HG02798 (cell line): ENCODE results near the gene DRC7.

Experiments
- ATAC-seq: cut with Tn5 transposase; IDR thresholded peaks from one replicate; pipeline ENCODE4 v1.9.1; 2021; ENCODE audit warnings: mild to moderate bottlenecking; ENCODE audit not compliant: unreplicated experiment, poor library complexity

DRC7 gene

DNA sequence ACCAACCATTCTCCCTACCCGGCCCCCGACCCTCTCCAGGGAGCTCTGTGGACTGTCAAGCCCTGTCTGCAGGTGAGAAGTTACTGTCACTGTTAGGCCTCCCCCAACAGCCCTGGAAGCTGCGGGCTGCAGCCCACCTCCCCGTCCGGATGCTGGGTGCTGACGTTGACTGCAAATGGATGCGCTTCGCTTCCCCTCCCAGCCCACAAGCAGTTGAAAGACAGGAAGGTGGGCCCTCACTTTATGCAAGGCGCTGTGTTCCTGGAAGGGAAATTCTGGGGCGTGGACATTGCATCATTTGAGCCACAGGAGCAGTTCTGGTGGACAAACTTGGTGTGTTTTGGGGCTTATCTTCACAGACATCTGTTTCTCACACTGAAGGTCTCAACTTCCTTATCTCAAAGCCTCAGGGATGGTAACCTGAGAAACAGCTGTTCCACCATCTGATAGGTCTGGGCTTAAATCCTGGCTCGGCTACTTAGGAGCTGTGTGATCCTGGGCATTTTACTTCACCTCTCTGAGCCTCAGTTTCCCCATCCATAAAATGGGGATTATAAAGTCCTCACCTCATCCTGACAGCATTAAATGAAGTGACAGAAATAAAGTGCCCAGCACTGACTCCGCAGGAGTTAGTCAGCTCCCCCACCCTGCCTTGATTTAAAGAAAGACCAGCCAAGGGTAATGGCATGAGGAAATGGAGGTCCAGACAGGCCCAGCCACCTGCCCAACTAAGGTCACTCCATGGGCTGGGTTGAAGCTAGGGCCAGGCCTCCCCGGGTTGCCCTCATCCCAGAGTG is 4.6 kb upstream of the DRC7 start:
- ATAC-seq, result no peak

DNA sequence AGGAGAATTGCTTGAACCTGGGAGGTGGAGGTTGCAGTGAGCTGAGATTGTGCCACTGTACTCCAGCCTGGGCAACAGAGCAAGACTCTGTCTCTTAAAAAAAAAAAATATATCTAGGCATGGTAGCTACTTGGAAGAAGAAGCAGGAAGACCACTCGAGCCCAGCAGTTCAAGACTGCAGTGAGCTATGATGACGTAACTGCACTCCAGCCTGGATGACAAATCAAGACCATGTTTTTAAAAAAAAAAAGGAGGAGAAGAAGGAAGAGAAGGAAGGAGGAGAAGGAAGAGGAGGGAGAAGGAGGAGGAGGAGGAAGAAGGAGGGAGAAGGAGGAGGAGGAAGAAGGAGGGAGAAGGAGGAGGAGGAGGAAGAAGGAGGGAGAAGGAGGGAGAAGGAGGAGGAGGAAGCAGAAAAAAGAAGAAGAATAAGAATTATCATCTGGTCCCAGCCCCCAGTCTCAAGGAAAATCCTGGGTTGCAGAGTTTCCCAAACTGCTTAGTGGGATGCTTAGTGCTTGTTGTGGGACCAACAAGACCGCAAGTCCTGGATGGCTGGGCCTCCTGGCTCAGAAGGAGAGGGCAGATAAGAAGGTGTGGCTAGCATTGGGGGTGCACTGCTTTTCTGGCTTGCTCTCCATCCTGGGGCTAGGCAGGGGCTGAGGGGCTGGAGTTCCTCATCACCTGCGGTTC is 3.7 kb upstream of the DRC7 start:
- no peak for ATAC-seq

DNA sequence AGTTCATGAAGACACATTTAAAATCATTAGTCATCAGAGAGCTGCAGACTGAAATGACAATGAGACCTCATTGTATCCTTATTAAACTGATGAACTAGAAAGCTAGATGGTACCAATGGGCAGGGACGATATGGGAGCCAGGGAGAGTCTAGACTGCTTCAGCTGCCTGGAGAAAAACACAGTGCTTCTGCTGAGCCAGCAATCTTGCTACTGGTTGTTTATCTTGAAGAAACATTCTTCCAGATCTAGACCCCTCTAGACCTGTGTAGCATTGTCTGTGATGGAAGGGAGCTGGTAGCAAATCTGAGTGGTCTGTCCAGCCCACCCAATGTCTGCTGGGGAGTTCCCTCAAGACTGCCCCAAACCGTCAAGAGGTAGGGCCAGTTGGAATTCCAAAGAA is 2.0 kb upstream of the DRC7 start:
- ATAC-seq, result no peak

DNA sequence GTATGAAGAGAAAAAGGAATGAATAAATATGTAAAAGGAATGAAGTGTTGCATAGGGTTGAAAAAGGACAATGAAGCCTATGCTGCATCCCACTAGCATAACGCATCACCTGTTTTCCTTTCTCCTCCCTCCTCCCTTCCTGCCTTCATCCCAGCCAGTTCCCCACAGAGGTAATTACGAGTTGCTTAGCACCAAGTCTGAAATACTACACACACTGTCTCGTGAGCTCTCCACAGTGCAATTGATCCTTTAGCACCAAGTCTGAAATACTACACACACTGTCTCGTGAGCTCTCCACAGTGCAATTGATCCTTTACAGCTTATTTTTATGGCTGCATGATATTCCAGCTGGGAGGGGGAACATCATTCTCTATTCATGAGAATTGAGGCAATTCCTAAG is 1.1 kb upstream of the DRC7 start:
- ATAC-seq, result no peak

DNA sequence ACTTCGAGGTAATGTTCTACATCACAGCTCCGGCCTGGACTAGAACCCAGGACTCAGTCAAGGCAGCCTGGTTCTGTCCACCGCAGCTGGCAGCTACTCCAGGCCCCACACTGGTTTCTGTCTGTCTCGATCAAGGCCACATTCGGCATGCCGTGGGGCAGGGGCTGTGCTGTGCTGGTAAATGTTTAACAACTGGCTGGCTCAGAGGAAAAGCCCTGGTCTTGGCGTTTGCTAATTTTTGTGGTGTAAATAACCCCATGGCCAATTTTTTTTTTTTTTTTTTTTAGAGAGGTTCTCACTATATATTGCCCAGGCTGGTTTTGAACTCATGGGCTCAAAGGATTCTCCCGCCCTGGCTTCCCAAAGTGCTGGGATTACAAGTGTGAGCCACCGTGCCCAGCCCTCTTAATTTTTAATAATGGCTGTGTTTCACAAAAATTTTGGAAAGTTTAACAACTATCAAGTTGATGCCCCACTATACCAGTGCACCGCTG is 328 bp upstream of the DRC7 start:
- no peak for ATAC-seq

DNA sequence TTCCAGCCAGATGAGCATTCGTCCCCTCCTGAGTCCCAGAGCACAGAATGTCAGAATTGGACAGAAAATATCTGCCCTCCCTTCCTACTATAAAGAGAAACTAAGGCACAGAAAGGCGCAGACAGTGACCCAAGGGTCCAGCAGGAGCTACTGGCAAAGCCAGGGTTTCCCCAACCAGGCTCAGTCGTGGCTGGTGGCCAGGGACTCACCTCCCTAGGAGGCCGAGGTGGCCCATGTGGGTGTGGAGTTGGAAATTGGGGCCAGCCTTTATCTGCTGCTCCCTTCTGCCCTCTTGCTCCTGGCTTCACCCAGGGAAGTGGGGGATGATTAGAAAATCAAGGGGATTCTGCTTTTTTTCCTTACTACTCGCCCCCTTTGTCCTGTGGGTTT is 1.1 kb downstream of the DRC7 start:
- ATAC-seq, result no peak

DNA sequence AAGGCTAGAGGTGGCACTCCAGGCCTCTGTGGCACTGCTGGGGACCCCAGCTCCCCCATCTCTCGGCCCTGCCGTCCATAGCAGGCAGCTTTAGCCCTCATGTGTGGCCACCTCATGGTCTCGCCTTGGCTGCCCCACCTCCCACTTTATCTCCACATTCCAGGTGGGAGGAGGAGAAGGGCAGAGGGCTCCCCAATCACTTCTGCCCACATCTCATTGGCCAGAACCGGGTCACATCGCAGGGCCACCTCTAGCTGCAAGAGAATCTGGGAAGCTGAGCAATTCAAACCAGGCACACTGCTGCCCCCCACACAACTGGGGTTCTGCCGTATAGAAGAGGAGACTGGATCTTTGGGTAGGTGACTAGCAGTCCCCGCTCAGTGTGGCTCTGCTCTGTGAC is 1.6 kb downstream of the DRC7 start:
- no peak for ATAC-seq

DNA sequence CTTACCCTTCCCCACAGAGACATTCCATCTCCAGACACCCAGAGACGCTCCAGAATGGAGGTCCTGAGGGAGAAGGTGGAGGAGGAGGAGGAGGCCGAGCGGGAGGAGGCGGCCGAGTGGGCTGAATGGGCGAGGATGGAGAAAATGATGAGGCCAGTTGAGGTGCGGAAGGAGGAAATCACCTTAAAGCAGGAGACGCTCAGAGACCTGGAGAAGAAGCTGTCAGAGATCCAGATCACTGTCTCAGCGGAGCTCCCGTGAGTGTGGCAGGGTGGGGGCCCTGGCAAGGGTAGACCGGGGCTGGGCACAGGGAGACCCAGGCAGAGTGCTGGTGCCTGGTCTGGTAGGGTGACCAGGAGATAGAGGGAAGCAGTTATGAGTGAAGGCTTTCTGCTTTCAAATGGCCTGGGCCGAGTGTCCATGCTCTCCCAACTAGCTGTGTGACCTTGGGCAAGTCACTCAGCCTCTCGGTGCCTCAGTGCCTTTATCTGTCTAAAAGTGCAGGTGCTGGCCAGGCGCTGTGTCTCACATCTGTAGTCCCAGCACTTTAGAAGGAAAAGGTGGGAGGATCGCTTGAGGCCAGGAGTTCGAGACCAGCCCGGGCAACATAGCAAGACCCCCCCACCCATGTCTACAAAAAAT is 3.4 kb downstream of the DRC7 start:
- ATAC-seq, result no peak

DNA sequence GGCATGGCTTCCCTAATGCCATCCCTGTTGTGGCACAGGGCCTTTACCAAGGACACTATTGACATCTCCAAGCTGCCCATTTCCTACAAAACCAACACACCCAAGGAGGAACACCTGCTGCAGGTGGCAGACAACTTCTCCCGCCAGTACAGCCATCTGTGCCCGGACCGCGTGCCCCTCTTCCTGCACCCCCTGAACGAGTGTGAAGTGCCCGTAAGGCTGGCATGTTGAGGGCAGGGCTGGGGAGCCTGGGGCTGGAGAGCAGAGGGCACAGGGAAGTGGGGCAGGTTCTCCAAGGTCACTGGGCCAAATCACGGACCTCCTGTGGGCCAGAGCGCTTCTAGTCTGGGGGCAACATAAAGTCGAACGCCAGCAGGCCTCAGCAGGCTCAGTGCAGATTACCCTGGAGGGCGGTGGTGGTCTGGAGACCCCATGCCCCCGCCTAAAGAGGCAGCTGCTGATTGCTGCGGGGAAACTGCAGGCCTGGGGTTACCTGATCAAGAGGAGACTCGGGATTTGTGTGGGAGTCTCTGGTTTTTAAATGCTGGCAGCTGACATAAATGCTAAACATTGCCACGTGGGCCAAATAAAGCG is 4.3 kb downstream of the DRC7 start:
- ATAC-seq, result no peak

DNA sequence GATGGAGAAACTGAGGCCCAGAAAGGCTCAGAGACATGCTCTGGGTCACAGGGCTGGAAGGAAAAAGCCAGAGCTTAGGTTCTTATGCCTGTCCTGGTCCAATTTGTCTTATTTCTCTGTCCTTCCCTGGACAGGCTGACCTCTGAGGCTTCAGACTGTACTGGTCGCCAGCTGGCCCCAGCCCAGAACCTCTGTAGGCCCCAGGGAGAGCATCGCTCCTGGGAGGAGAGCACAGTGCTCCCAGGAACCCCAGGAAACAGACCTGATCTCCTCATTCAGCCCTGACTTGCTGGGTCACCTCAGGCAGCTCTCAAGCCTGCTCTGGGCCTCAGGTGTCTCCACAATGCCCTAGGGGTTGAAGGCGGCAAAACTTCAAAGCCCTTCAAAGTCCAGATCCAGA is 4.9 kb downstream of the DRC7 start:
- ATAC-seq, result no peak

DNA sequence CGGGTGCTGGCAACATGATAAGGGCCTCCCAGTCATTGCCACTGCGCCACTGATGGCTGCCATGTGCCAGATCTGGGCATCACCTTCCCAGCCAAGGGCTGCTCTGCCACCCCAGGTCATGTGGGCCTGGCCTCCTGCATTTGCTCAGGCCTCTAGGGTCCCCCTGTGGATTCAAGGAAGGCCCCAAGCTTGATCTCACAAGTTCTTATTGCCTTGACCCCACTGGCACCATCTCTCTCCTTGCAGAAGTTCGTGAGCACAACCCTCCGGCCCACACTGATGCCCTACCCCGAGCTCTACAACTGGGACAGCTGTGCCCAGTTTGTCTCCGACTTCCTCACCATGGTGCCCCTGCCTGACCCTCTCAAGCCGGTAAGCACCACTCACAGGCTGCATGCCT is 5.3 kb downstream of the DRC7 start:
- ATAC-seq, result no peak

DNA sequence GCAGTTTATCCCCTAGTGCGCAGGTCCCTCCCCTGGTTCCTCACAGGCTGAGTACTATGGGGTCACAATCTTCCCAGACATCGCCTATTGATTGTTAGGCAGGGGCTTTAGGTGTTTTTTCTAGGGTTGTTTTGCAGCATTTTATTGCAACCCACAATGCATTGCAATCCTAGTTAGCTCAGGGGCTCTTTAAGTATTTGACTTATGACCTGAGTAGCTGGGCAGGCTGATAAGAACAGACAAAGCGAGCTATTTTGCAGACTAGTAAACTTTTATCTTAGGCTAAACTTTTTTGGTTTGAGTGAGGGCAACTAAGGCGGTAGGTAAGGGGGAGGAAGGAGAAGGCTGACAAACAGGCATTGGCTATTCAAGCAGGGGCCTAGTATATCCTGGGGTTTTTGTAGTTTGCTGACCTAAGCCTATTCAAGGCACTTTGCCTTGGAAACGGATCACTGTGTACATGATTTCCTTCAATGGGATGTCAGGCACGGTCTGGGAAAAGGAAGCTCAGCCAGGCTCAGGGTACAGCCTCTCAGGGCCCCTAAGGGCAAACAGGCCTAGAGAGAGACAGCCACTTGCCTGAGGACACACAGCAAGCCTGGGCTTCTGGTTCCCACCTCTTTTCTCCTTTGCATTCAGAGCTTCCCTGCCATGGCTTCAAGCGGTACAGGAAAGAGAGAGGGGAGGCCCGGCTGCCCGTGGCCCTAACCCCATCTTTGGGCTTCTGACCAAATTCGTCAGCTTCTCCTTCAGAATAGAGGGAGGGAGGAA is 6.4 kb downstream of the DRC7 start:
- ATAC-seq, result no peak

DNA sequence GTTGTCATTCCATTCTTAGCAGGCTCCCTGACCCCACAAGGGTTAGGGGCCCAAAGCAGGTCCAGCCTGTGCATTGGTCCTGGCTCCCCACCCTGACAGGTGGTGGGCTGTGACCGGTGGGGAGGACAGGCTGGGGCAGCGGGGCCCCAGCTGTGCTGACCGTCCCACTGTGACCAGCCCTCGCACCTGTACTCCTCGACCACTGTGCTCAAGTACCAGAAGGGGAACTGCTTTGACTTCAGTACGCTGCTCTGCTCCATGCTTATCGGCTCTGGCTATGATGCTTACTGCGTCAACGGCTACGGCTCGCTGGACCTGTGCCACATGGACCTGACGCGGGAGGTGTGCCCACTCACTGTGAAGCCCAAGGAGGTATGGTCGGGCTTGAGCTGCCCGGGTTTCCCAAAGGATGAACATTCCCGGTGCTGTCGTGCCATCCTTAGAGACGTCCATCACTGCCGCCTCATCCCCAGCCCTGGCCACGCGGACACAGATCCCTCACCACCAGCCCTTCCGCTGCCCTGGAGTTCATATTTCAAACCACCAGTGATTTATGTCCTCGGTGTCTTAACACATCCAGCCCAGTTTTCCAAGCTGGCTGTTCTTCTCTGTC is 7.3 kb downstream of the DRC7 start:
- no peak for ATAC-seq

DNA sequence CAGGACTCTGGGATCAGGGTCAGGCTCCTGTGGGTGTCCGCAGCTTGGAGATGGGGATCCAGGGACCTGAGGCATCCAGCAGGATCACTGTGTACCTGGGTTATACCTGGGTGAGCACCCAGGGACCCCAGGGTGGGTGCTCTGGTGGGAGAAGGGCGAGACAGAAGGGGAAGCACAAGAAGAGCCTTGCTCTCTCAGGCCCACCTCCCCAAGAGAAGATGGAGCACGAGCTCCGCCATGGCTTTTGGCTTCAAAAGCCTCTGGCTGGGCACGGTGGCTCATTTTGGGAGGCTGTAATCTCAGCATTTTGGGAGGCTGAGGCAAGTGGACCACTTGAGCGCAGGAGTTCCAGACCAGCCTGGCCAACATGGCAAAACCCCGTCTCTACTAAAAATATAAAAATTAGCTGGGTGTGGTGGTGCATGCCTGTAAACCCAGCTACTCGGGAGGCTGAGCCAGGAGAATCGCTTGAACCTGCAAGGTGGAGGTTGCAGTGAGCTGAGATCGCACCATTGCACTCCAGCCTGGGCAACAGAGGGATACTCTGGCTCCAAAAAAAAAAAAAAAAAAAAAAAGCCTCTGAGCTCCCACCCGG is 8.9 kb downstream of the DRC7 start:
- ATAC-seq, result no peak

DNA sequence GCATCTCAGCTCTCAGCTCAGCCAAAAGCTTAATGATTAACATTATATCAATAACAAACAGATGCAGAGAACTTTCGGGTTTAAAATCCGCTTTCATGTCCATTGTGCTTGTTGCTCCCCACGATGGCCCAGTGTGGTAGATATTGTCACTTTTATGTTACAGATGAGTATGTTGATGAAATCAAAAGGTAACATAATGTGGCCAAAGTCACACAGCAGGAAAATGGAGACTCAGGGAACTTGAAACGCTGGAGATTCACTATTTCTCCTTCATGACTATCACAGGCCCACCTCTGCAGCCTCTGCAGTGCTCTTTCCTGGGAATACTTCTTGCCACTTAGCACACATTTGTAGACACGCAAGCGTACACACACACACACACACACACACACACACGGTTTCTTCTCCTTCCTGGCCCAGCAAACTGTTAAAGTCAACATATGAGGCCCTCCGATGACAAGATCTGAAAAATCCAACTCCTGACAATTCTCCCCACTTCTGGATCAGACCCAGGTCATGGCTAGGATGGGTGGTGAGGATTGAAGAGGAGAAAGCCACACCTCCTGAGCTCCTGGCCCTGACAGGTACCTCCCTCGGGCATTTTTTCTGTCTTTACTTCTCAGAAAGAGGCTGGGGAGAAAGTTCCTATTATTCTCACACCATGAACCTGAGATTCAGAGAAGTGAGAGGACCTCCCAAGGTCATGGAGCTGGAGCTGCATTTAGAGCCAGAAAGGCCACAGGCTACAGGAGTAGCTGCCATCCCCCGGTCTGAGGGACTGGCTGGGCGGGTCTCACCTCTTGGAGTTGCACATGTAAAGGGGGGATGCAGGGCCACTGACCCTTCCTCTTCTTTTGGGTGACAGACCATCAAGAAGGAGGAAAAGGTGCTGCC is 9.7 kb downstream of the DRC7 start:
- no peak for ATAC-seq

DNA sequence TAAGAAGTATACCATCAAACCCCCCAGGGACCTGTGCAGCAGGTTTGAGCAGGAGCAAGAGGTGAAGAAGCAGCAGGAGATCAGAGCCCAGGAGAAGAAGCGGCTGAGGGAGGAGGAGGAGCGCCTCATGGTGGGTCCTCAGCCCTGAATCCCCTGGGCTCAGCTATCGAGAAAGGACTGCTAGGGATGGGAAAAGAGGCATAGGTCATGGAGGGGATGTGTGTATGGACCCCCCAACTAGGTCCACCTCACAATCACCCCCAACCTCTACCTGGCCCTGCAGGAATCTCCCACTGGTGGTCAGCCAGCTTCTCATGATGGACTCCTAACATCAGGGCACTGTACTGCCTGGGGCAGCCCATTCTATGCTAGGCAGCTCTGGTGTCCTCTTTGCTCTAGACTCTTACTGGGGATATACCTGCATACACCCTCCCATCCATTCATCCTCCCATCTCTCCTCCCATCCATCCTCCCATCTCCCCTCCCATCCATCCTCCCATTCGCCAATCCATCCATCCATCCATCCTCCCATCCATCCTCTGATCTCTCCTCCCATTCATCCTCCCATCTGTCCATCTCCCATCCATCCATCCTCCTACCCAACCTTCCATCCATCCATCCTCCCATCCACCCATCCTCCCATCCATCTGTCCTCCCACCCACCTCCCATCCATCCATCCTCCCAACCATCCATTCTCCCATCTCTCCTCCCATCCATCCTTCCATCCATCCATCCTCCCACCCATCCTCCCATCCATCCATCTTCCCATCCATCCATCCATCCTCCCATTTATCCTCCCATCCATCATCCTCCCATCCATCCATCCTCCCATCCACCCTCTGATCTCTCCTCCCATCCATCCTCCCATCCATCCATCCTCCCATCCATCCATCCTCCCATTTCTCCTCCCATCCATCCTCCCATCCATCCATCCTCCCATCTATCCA is 10.6 kb downstream of the DRC7 start:
- no peak for ATAC-seq

DNA sequence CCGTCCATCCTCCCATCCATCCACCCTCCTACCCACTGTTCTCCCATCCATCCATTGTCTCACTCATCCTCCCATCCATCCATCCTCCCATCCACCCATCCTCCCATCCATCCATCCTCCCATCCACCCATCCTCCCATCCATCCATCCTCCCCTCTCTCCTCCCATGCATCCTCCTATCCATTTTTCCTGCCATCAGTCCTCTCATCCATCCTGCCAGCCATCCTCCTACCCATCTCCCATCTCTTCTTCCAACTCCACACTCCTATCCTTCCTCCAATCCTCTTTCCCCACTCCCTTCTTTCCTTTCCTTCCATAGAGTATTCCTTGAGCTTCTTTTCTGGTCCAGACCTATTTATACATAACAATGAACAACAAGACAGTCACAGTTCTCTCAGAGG is 12.1 kb downstream of the DRC7 start:
- no peak for ATAC-seq
